Hepatic stellate cell (primary cell): ENCODE data around the gene MRPS26.
"Not testable (repeated sequence)": the region's sequence is repeated elsewhere in the genome, so short reads cannot be mapped to it uniquely, and the experiment has no call there.

Experiments used
- DNase-seq: peaks from one replicate; pipeline ENCODE4 v3.0.0; 2011; ENCODE audit warnings: low spot score

The MRPS26 gene

DNA sequence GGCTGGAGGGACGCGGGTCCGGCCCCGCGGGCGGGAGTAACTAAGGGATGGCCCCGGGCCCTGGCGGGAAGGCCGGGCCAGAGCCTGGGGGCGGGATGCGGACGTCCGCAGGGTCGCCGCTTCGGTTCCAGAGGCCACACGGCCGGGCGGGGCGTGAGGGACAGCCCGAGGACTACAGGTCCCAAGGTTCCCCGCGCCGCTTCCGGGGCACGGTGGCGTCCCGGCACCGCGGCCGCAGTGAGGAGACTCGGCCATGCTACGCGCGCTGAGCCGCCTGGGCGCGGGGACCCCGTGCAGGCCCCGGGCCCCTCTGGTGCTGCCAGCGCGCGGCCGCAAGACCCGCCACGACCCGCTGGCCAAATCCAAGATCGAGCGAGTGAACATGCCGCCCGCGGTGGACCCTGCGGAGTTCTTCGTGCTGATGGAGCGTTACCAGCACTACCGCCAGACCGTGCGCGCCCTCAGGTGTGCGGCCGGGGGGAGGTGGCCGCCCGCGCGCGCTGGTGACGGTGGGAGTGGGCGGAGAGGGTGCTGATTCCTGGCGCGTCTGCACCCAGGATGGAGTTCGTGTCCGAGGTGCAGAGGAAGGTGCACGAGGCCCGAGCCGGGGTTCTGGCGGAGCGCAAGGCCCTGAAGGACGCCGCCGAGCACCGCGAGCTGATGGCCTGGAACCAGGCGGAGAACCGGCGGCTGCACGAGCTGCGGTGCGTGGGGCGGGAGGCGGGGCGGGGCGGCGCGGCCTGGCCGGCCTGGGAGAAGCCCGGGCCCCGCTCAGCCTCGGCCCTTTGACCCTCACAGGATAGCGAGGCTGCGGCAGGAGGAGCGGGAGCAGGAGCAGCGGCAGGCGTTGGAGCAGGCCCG lies at the start of gene MRPS26:
Gene MRPS26, plus strand, starts transcription at position 237 of the 861 bp plus-strand sequence. Its CDS starts 17 bp downstream, at position 254.
- peak; percentile 93 for DNase-seq

DNA sequence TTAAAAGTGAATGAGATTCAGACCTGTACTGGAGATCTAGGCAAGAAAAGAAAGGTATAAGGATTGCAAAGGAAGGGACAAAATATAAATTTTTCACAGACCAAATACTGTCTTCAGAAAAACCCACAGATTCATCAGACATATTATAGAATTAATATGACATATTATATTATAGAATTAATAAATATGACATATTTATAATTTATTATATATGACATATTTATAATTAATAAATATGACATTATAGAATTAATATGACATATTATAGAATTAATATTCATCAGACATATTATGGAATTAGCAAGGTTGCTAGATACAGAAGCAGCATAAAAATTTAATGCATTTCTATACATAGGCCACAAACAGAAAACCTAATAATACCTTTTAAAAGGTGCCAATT lies 47.1 kb upstream of the MRPS26 start:
- DNase-seq = no peak

DNA sequence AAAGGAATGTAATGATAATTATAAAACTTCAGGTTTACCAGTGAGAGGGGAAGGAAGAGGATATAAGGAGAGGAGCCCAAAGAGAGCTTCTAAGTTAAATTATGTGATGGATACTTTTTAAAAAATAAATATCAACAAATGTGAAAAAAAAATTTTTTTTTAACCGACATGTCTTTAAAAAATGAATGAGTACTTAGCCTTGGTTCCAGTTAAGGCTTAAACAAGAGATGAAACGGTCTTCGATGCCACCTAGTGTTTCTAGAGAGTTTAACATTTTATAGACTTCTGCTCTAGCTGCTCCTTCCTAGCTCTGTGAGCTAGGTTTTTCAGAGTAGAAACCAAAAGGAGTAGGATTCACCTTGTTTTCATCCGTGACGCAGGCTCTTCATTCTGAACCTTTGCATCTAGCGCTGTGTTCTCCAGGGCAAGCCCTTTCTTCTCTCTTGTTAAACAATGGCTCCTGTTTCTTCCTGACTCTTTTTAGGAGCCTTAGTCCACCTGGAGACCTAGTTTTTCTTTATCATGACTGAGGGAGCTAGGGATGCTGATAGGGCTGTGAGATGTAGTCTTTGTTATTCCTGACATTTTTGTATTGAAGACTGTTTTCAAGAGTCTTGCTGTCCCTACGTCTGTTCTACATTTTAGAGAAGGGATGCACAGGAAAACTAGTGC lies 44.9 kb upstream of the MRPS26 start:
- DNase-seq = peak; percentile 38

DNA sequence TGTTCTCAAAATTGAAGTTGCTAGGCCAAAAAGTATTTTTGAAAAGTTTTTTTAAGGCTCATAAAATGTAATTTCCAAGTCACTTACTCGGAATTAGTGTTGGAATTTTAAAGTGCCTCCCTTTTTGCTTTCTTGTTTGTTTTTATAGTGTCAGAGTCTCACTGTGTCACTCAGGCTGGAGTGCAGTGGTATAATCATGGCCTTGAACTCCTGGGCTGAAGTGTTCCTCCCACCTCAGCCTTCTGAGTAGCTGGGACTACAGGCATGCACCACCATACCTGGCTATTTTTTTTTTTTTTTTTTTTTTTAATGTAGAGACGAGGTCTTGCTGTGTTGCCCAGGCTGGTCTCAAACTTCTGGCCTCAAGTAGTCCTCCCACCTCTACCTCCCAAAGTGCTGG lies 42.4 kb upstream of the MRPS26 start:
- no peak for DNase-seq

DNA sequence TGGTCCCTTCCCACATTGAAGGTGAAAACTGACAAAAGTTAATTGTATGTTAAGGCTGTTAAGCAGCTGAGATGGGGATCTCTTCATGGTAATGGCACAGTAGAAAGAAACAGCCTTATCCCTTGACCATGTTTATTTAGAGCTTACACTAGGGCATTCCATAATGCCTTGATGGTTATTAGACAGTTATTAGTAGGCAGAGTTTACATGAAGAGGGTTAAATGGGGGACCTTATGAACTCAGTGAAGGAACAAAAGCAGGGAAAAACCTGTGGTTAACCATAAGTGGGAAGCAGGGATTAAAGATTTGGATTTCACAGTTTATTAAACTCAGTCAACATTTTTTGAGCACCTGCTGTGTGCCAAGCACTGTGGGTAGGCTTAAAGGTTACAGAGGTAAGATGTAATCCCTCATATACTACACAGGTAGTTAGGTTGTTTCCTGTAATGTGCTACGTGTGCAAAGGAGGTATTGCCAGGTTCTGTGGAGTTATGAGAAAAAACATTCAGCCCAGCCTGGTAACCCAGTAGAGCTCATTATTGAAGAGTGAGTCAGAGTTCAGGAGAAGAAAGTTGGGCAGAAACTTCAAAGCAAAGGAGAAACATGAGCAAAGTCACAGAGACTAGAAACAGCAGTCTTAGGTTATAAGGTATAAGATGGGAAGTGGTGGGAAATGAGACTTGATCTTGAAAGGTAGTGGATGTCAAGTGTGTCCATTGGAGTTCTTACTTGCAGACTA lies 34.7 kb upstream of the MRPS26 start:
- peak; percentile 29 for DNase-seq

DNA sequence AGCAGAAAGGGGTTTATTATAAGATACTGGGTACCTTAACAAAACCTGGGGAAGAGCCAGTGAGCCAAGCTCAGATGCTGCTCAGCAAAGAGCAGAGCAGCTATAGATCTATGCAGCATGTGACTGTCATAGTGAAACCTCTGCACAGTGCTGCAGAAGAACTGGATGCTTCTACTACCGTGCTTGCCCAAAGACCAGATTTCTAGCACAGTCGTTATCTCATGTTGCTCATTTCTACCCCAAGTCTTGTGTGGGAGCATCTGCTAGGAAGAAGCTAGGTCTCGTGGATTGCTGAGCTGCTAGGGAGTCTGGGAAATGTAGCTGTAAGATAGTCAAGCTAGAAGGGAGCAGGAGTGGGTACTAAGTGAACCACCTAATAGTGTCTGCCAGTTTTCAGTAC lies 34.1 kb upstream of the MRPS26 start:
- no peak for DNase-seq

DNA sequence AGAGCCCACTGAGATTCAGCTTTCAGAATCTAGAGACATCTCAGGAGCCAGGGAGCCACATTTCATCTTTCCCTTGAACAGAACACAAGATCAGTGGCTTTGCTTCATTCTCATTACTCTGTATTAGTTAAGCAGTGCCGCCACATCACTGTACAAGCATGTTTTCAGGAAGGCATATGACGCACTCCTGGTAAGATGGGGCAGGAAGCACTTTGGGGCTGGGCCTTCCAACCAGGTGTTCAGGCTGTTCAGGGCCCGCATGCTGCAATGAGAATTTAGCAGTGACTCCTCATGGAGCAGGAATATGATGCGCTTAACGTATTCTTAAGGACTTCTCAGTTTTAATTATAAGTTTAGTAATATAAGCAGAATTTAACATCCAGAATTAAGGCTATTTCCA lies 32.1 kb upstream of the MRPS26 start:
- DNase-seq = no peak

DNA sequence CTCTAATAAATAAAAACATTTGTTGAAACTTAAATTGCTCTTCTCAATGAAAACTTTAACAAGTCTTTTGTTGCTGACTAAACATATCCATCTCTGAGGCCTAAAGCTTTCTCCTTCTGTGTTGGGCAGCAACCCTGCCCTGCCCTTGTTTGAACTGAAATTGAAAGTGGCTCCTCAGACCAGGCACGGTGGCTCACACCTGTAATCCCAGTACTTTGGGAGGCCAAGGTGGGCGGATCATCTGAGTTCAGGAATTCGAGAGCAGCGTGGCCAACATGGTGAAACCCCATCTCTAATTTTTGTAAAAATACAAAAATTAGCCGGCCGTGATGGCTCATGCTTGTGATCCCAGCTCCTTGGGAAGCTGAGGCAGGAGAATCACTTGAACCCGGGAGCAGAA lies 31.7 kb upstream of the MRPS26 start:
- DNase-seq = no peak

DNA sequence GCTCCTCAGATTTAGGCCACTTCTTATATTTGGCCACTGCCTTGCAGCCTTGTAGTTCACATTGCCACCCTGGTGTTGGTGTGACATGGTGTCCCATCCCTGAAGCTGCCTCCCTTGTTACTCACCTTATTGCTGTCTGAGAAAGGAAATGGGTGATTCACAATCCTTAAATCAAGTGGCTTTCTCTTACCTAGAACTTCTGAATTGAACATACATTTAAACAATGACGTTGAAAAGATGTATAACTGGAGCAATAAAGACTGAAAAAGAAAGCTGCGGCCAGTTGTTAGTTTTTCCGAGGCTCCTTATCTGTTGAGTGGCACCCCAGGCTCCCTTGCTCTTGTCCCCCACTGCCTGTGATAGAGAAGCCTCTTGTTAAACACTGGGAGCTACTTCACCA lies 31.2 kb upstream of the MRPS26 start:
- DNase-seq = no peak

DNA sequence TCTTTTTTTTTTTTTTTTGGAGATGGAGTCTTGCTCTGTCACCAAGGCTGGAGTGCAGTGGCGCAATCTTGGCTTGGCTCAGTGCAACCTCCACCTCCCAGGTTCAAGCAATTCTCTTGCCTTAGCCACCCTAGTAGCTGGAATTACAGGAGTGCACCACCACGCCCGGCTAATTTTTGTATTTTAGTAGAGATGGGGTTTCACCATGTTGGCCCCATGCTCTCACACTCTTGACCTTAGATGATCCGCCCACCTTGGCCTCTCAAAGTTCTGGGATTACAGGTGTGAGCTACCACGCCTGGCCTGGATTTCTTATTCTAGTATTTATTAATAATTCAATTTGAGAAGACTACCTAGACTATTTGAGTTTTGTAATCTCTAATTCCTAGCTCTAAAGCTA lies 30.6 kb upstream of the MRPS26 start:
- not testable (repeated sequence) for DNase-seq

DNA sequence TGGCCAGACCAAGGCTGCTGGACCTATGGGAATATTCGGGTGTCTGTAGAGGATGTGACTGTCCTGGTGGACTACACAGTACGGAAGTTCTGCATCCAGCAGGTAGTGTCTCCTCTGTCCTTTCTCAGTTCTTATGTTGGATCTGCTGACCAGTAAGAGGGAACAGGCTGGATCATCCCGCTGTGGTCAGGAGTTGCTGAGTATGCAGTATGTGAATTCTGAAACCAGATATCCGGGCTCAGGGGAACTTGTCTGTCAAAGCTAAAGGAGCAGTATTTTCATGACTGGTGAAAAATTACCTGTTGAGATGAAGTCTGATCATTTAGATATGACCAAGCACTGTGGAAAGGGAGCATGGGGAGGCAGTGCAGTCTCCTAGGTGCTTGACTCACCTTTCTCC lies 24.5 kb upstream of the MRPS26 start:
- DNase-seq = no peak

DNA sequence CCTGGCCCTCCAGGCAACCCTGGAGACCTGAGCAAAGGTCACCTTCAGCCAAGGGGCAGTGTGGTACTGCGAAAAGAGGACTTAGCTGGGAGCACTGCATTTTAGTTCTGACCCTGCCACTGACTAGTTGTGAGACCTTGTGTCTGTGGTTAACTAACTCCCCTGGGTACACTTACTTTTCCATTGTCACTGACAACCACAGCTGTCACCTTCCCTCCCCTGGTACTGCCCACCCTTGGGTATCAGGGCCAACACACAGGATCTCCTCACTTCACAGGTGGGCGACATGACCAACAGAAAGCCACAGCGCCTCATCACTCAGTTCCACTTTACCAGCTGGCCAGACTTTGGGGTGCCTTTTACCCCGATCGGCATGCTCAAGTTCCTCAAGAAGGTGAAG lies 24.1 kb upstream of the MRPS26 start:
- DNase-seq = no peak

DNA sequence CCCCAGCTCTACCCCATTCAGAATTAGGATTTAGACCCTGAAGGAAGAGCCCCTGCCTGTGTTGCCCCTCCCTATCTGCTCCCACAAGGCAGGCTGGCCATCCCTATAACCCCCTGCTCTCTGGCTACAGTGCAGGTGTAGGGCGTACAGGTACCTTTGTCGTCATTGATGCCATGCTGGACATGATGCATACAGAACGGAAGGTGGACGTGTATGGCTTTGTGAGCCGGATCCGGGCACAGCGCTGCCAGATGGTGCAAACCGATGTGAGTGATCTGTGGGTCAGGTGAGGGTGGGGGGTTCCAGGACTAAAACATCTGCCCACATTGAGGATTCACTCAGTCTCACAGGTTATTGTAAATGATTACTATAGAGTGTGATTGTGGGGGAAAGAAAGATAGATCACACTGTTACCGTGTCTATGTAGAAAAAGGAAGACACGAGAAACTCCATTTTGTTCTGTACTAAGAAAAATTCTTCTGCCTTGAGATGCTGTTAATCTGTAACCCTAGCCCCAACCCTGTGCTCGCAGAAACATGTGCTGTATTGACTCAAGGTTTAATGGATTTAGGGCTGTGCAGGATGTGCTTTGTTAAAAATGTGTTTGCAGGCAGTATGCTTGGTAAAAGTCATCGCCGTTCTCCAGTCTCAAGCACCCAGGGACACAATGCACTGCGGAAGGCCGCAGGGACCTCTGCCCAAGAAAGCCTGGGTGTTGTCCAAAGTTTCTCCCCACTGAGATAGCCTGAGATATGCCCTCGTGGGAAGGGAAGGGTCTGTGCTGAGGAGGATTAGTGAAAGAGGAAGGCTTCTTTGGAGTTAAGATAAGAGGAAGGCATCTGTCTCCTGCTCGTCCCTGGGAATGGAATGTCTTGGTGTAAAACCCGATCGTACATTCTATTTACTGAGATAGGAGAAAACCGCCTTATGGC lies 23.0 kb upstream of the MRPS26 start:
- not testable (repeated sequence) for DNase-seq

DNA sequence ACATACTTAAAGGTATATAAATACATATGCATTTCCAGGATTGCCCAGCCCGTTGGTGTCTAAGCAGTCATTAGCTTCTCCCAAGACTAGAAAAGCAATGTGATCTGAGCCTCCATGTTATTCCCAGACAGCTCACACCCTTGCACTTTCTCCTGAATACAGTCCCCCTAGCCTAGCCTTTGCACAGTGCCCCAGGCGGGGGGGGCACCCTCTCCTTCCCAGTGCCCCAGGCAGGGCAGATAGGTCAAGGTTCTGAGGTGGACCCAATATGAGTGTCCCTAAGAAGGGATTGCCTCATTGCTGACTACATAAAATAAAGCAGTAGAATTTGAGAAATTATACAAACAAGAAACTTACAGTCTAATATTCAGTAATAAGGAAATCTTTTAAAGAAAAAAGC lies 17.9 kb upstream of the MRPS26 start:
- no peak for DNase-seq

DNA sequence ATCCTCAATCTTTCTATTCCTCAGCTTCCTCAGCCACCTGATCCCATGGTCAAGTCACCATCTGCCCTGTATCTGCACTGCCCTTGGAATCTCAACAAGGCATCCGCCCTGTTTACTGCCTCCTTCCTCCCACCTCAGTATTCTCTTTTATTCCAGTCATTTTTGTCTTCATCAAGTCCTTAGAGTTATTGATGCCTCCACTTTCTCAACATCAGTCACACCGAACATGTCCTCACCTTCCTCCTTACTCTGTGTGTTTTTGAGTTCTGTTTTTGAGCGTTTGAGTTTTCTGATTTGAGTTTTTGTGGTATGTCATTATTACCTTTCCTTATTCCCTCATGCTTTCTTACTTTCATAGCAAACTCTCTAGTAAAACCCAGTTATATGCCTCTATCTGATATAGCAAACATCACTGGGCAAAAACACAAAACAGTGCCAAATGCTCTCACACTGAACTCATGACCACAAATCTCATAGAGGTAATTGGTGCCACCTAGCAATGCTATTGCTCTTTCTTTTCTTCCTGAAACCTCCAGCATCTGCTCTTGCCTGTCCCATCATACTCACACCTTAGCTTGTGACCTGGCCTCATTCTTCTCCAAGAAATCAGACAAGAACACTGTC lies 14.2 kb upstream of the MRPS26 start:
- no peak for DNase-seq

DNA sequence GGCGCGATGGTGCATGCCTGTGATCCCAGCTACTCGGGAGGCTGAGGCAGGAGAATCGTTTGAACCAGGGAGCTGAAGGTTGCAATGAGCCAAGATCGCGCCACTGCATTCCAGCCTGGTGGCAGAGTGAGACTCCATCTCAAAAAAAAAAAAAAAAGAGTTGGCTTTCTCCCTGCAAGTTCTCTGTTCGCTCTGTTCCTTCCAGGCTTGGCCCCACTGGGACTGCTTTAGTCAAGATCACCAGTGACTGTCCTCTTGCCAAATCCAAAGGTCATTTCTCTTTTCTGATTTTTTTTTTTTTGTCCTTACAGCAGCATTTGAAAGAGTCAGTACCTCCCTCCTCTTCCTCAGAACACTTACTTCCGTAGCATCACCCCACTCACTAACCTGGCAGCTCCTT lies 13.2 kb upstream of the MRPS26 start:
- DNase-seq = no peak

DNA sequence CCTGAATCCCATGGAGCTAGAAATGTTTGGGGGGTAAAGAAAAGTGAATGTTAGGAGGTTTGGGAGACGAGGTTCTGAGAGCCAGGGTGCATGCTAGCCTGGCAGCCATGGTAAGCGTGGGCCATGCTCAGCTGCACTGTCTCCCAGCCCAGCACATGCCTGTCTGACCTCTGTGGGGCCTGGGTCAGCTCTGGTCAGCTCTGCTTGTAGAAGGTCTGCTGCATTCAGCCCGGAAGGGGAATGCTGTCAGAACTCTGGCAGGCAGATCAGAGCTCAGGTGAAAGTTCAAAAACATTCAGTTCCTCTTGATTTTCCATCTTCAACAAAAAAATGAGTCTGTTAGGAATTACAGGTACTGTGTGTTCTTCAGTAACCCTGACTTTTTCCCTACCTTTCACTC lies 8.2 kb upstream of the MRPS26 start:
- DNase-seq = no peak

DNA sequence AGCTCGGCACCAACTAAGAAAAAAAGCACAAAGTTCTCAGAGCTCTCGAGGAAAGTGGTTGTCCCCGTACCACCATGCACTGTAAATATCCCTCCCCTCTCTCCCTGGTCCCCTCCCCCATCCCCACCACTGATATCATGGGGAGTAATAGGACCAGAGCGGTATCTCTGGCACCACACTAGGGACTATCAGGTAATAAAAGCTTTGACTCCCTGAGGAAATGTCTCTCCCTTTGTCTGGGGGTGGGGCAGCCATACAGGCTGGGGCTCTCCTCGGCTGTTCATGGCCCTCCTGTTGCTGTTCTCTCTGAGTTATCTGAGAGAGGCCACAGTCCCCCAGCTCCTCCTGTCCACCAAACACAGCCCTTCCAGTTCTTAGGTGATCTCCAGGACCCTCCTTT lies 7.4 kb upstream of the MRPS26 start:
- no peak for DNase-seq

DNA sequence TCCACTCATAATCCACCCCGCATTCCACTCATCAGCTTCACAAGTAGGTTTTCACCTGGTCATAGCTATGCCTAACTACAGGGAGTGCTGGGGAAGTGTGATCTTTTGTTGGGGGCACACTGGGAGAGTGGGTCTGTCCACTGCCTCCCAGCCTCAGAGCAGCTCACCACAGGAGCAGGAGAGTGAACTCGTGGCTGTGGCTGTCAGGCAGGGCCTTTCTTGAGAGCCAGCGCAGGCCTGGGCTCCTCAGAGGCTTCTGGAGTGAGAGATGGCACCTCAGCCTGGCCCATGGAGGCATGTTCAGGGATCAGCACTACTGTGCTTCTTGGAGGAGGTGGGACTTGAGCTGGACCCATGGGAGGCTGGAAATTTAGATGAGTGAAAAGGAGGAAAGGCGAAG lies 6.4 kb upstream of the MRPS26 start:
- no peak for DNase-seq

DNA sequence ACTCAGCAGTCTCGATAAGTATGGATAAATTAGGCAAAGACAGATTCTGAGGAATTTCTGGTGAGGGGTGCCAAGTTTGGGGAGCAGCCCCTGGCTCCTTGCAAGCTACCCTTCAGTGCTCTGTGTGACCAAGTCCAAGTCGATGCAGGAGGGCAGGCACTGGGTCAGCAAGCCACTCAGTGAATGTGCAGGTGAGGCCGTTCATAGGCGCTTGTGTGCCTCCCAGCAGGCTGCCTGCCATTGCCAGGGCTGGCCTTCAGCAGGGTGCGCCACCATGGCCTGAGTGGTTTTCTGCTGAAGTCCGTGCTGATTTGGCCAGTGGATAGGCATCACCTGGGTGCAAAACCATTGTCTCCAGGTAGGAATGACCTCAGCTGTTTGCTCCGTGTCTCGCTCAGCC lies 5.8 kb upstream of the MRPS26 start:
- DNase-seq = no peak

DNA sequence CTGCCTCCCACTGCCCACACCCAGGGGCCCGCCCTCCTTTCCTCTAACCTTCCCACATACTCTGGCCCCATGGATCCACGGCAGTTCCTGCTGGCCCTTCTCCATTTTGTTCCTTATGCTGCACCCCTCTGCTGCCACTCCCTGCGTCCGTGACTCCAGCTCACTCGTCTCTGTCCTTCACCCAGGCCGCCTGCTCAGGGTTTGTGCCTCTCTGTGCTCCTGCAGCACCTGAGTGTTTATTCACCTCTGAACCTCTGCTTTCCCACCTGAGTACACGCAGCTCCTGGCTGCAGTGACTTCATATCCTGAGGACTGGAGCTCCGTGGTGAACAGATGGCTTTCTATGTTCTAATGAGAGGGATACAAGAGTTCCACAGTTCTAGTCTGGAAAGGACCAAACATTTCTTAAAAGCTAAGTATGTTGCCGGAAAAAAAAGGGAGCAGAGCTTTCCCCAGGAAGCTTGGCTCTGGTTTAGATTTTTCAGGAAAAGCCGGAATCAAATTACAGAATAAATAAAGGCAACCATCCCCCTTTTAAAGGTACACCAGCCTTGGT lies 3.9 kb upstream of the MRPS26 start:
- DNase-seq = no peak
